ENCODE data around the gene TEAD1.

- no peak for TF ChIP-seq CTCF (IDR thresholded peaks at IDR 0.05)
- TF ChIP-seq POLR2A (IDR thresholded peaks at IDR 0.05): no peak
- TF ChIP-seq EP300 (IDR thresholded peaks at IDR 0.05): no peak
Measured at GRCh38 chr11:12971955-12972354, 297.7 kb downstream of the TEAD1 start.

Data from tibial nerve (tissue), 4 donors.